ENCODE data around the gene PNO1. TPM values are rescaled to one million over a fixed set of nuclear protein-coding genes. Genes with fewer than 3 reads are reported as not detected.

Gene PNO1
- total and polyA plus RNA-seq, 9 of the 15 experiments (the other 6 are each of a cell fraction or from before 2014, with no cell fraction given): 11.8 to 81.7 (median 41.1) TPM

- TF ChIP-seq NELFE (IDR thresholded peaks at IDR 0.05; ENCODE audit: insufficient read depth, insufficient read length) (no peak), CLOCK (CRISPR knock-in tag; IDR thresholded peaks at IDR 0.05; ENCODE audit: borderline replicate concordance) (no peak), SETDB1 (IDR thresholded peaks at IDR 0.05; ENCODE audit: low read length) (no peak), NR2F6 (CRISPR knock-in tag; IDR thresholded peaks at IDR 0.05) (no peak), ZZZ3 (IDR thresholded peaks at IDR 0.05) (no peak), SOX6 (IDR thresholded peaks at IDR 0.05) (peak; percentile 99), HDAC2 (IDR thresholded peaks at IDR 0.05) (peak; percentile 99), CAMTA2 (CRISPR knock-in tag; conservative IDR thresholded peaks at IDR 0.05) (no peak), ETV6 (IDR thresholded peaks at IDR 0.05; ENCODE audit: borderline replicate concordance in 1 of 2, low read depth in 2 of 2, low read length in 1 of 2) (0 out of 4 replicates have a peak, but pooled peaks of 1 of the 2 experiments have one; percentile 49), ETV6 (CRISPR knock-in tag; IDR thresholded peaks at IDR 0.05; ENCODE audit: borderline replicate concordance) (no peak), HOMEZ (CRISPR knock-in tag; IDR thresholded peaks at IDR 0.05) (no peak), LEF1 (IDR thresholded peaks at IDR 0.05) (peak; percentile 93), MAFK (IDR thresholded peaks at IDR 0.05; ENCODE audit: low read length) (no peak), MTF1 (CRISPR knock-in tag; IDR thresholded peaks at IDR 0.05; ENCODE audit: borderline replicate concordance) (no peak), ATF6 (CRISPR knock-in tag; IDR thresholded peaks at IDR 0.05) (0 out of 2 replicates have a peak, but pooled peaks have one; percentile 33), RBM25 (IDR thresholded peaks at IDR 0.05; ENCODE audit: low read depth, low read length, severe bottlenecking) (no peak), AFF1 (IDR thresholded peaks at IDR 0.05; ENCODE audit: low read depth in 1 of 2, partially characterized antibody in 2 of 2) (peak; percentile 27 to 79)
Measured at GRCh38 chr2:68135448-68136320, 22.0 kb upstream of the PNO1 start (continued).
